HCT116 (cell line): ENCODE data around the gene ATP8B4. TPM values are rescaled to one million over a fixed set of nuclear protein-coding genes. Genes with fewer than 3 reads are reported as not detected.

Experiments
- ATAC-seq: fragments of 200-7000 bp; cut with Tn5 transposase; 2 replicates; pipeline ENCODE4 v1.9.1; 2020; ENCODE audit warnings: mild to moderate bottlenecking, moderate library complexity
- BruUV-seq: library from RNA; stranded (reverse); fragments of 400-500 nt; replicated peaks from 2 replicates; lab custom pipeline; 2021; lab: Mats Ljungman, UMichigan
- CTCF ChIA-PET: fragments of 300-600 bp; sonication (Branson Sonifier 250); formaldehyde crosslinking; loops from one replicate; lab custom pipeline; 2021; ENCODE audit warnings: antibody characterized with exemption; lab: Charles Lee
- POLR2A ChIA-PET: fragments of 300-600, 350-600 bp; sonication (Branson Sonifier 250); formaldehyde crosslinking; loops from one replicate; lab custom pipeline; 2021; ENCODE audit warnings: antibody characterized with exemption; lab: Charles Lee
- RAD21 ChIA-PET, 2 experiments: fragments of 300-600 bp; sonication (Branson Sonifier 250); formaldehyde crosslinking; loops; one replicate each; lab custom pipeline; 2023; ENCODE audit warnings: low total read pairs in 2 of 2; ENCODE audit not compliant: uncharacterized antibody in 2 of 2, unreplicated experiment in 2 of 2, low non-redundant PET in 1 of 2; lab: Charles Lee
- DNase-seq: peaks from one replicate; pipeline ENCODE4 v3.0.0-alpha.2; 2010; ENCODE audit warnings: low read depth, low spot score
- H2AFZ ChIP-seq: fragments of 200-600 bp; shearing (Covaris generic), sonication (generic); 2 replicates; pipeline ENCODE4 v1.6.1; 2017; ENCODE audit warnings: low read depth, mixed run types, mixed read lengths, antibody characterized with exemption, low read length; ENCODE audit not compliant: poor library complexity, severe bottlenecking
- H3K27ac ChIP-seq: 2 replicates; pipeline ENCODE4 v1.5.1; 2012; ENCODE audit warnings: low read depth, low read length
- H3K27me3 ChIP-seq: fragments of 200-600 bp; sonication (generic); 2 replicates; pipeline ENCODE4 v1.6.1; 2016; ENCODE audit warnings: mixed run types, low read length, mixed read lengths; ENCODE audit not compliant: insufficient read depth
- H3K36me3 ChIP-seq, 2 experiments: fragments of 200-500 bp in 1 of 2; fragments of 200-600 bp in 1 of 2; sonication (Bioruptor generic) in 1 of 2; sonication (generic) in 1 of 2; 2 replicates each; pipeline versions ENCODE4 v1.5.1 to v1.6.1; 2014 to 2016; ENCODE audit warnings: low read length in 2 of 2, inconsistent platforms in 1 of 2, mixed read lengths in 1 of 2, mixed run types in 1 of 2; ENCODE audit not compliant: insufficient read depth in 2 of 2, control insufficient read depth in 1 of 2
- H3K4me1 ChIP-seq, 2 experiments: fragments of 200-600 bp in 1 of 2; sonication (generic) in 1 of 2; 2 replicates each; pipeline versions ENCODE4 v1.5.1 to v1.6.1; 2012 to 2017; ENCODE audit warnings: low read length in 2 of 2, inconsistent platforms in 1 of 2, mild to moderate bottlenecking in 1 of 2, mixed read lengths in 1 of 2, mixed run types in 1 of 2, moderate library complexity in 1 of 2; ENCODE audit not compliant: insufficient read depth in 2 of 2, control insufficient read depth in 1 of 2
- H3K4me2 ChIP-seq: fragments of 200-600 bp; sonication (generic); 2 replicates; pipeline ENCODE4 v1.6.1; 2017; ENCODE audit warnings: mixed run types, low read length, mixed read lengths
- H3K4me3 ChIP-seq, 2 experiments: fragments of 200-600 bp in 1 of 2; sonication (generic) in 1 of 2; replicated peaks in 1 of 2; 2 replicates each; pipeline ENCODE4 v1.5.1; 2011 to 2016; ENCODE audit warnings: low read length in 2 of 2, control low read depth in 1 of 2, low read depth in 1 of 2, mild to moderate bottlenecking in 1 of 2, mixed read lengths in 1 of 2, mixed run types in 1 of 2
- H3K79me2 ChIP-seq: fragments of 200-600 bp; sonication (generic); 2 replicates; pipeline ENCODE4 v1.6.1; 2017; ENCODE audit warnings: mild to moderate bottlenecking, mixed run types, low read length, moderate library complexity, mixed read lengths; ENCODE audit not compliant: insufficient read depth
- H3K9ac ChIP-seq: fragments of 200-600 bp; sonication (generic); 2 replicates; pipeline ENCODE4 v1.6.1; 2016; ENCODE audit warnings: low read length, mixed read lengths
- H3K9me2 ChIP-seq: fragments of 200-600 bp; sonication (generic), shearing (Covaris generic); 2 replicates; pipeline ENCODE4 v1.6.1; 2017; ENCODE audit warnings: mixed run types, mild to moderate bottlenecking, moderate library complexity; ENCODE audit not compliant: insufficient read depth
- H3K9me3 ChIP-seq, 2 experiments: fragments of 200-500 bp in 1 of 2; fragments of 200-600 bp in 1 of 2; sonication (Bioruptor generic) in 1 of 2; sonication (generic) in 1 of 2; 2 replicates each; pipeline ENCODE4 v1.6.1; 2014 to 2017; ENCODE audit warnings: low read length in 2 of 2, mixed read lengths in 2 of 2, inconsistent platforms in 1 of 2, low read depth in 1 of 2, mild to moderate bottlenecking in 1 of 2, mixed run types in 1 of 2, moderate library complexity in 1 of 2; ENCODE audit not compliant: control insufficient read depth in 1 of 2, insufficient read depth in 1 of 2
- H4K20me1 ChIP-seq: fragments of 200-600 bp; sonication (generic), shearing (Covaris generic); 2 replicates; pipeline ENCODE4 v1.6.1; 2017; ENCODE audit warnings: mixed run types, mild to moderate bottlenecking, moderate library complexity; ENCODE audit not compliant: insufficient read depth
- EGR1 ChIP-seq: IDR thresholded peaks from 2 replicates; pipeline ENCODE4 v1.6.1; 2012; ENCODE audit warnings: low read depth
- JUND ChIP-seq: IDR thresholded peaks from 2 replicates; pipeline ENCODE4 v1.6.1; 2012
- MAX ChIP-seq: IDR thresholded peaks from 2 replicates; pipeline ENCODE4 v1.6.1; 2012
- POLR2A ChIP-seq: IDR thresholded peaks from 2 replicates; pipeline ENCODE4 v1.7.0; 2011; ENCODE audit warnings: borderline replicate concordance; ENCODE audit not compliant: insufficient read depth, insufficient read length; ENCODE audit errors: extremely low read depth
- POLR2AphosphoS5 ChIP-seq: IDR thresholded peaks from 2 replicates; pipeline ENCODE4 v1.6.1; 2011; ENCODE audit warnings: mild to moderate bottlenecking, low read depth, low read length, moderate library complexity
- SIN3A ChIP-seq: IDR thresholded peaks from 2 replicates; pipeline ENCODE4 v1.6.1; 2012; ENCODE audit warnings: low read depth
- SP1 ChIP-seq: IDR thresholded peaks from 2 replicates; pipeline ENCODE4 v1.6.1; 2012; ENCODE audit warnings: low read depth
- TCF7L2 ChIP-seq: IDR thresholded peaks from 2 replicates; pipeline ENCODE4 v1.7.0; 2011; ENCODE audit warnings: borderline replicate concordance, inconsistent platforms; ENCODE audit not compliant: insufficient read depth, insufficient read length; ENCODE audit errors: extremely low read depth
- ZFX ChIP-seq: fragments of 450-650 bp; IDR thresholded peaks from 2 replicates; pipeline ENCODE4 v1.6.1; 2017
- ZNF274 ChIP-seq: fragments of 200-500 bp; sonication (Bioruptor generic); IDR thresholded peaks from 2 replicates; pipeline ENCODE4 v1.6.1; 2014; ENCODE audit warnings: mild to moderate bottlenecking, low read depth, low read length, inconsistent platforms
- intact Hi-C: fragments of 100-400 bp; cut with micrococcal nuclease; formaldehyde crosslinking; loops from 2 replicates; pipeline ENCODE4 v1.10.0; 2022
- total RNA-seq: library from RNA; stranded (reverse); gene quantifications from one replicate; pipeline ENCODE4 v1.2.1, GENCODE V29; 2021; ENCODE audit not compliant: unreplicated experiment
- TF ChIP-seq, protein P1 (sequence below), 3 experiments: fragments of 200-600 bp in 1 of 3; sonication (generic) in 1 of 3; IDR thresholded peaks in 2 of 3; conservative IDR thresholded peaks in 1 of 3; 2 replicates each; pipeline ENCODE4 v1.5.1; 2012 to 2017; ENCODE audit warnings: low read depth in 2 of 3, low read length in 2 of 3, antibody characterized with exemption in 1 of 3, borderline replicate concordance in 1 of 3, control low read depth in 1 of 3, mild to moderate bottlenecking in 1 of 3, mixed read lengths in 1 of 3, mixed run types in 1 of 3, moderate library complexity in 1 of 3; ENCODE audit not compliant: insufficient read depth in 1 of 3
- TF ChIP-seq, protein P2 (sequence below): IDR thresholded peaks from 2 replicates; pipeline ENCODE4 v1.6.1; 2012
- TF ChIP-seq, protein P3 (sequence below): IDR thresholded peaks from 2 replicates; pipeline ENCODE4 v1.6.1; 2011; ENCODE audit warnings: mild to moderate bottlenecking, low read length, moderate library complexity; ENCODE audit not compliant: insufficient replicate concordance; ENCODE audit errors: extremely low read depth

Gene ATP8B4
- total RNA-seq, 1 experiment from 2014 or later, result 0.25 TPM

GRCh38 chr15:49926740-49927139 lies 192.3 kb downstream of the ATP8B4 start:
- no peak for DNase-seq
- CTCF ChIA-PET, result no interaction called here
- no peak for ATAC-seq
- Histone ChIP-seq H3K27ac (no peak overlapping the region), H4K20me1 (no peaks in the 10 kb centered on the region), H3K9ac (no peak overlapping the region), H3K27me3 (no peaks in the 10 kb centered on the region), H3K9me2 (no peaks in the 10 kb centered on the region), H3K4me2 (no peak overlapping the region), H3K36me3 (no peaks in the 10 kb centered on the region), H3K9me3 (no peaks in the 10 kb centered on the region), H3K4me1 (no peaks in the 10 kb centered on the region), H3K79me2 (no peaks in the 10 kb centered on the region), H2AFZ (no peak overlapping the region), H3K4me3 (no peak overlapping the region)
- BruUV-seq, result no TSS peak
- TF ChIP-seq, protein P1, sequence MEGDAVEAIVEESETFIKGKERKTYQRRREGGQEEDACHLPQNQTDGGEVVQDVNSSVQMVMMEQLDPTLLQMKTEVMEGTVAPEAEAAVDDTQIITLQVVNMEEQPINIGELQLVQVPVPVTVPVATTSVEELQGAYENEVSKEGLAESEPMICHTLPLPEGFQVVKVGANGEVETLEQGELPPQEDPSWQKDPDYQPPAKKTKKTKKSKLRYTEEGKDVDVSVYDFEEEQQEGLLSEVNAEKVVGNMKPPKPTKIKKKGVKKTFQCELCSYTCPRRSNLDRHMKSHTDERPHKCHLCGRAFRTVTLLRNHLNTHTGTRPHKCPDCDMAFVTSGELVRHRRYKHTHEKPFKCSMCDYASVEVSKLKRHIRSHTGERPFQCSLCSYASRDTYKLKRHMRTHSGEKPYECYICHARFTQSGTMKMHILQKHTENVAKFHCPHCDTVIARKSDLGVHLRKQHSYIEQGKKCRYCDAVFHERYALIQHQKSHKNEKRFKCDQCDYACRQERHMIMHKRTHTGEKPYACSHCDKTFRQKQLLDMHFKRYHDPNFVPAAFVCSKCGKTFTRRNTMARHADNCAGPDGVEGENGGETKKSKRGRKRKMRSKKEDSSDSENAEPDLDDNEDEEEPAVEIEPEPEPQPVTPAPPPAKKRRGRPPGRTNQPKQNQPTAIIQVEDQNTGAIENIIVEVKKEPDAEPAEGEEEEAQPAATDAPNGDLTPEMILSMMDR (IDR thresholded peaks at IDR 0.05 in 2 of 3, conservative IDR thresholded peaks at IDR 0.05 in 1 of 3; ENCODE audit: borderline replicate concordance in 1 of 3, insufficient read depth in 1 of 3, low read depth in 2 of 3, low read length in 2 of 3), result no peak
- no peak for TF ChIP-seq TCF7L2
- TF ChIP-seq JUND, result no peak
- TF ChIP-seq POLR2A, result no peak
- no peak for TF ChIP-seq ZNF274
- no peak for TF ChIP-seq EGR1
- no peak for TF ChIP-seq POLR2AphosphoS5
- TF ChIP-seq, protein P2, sequence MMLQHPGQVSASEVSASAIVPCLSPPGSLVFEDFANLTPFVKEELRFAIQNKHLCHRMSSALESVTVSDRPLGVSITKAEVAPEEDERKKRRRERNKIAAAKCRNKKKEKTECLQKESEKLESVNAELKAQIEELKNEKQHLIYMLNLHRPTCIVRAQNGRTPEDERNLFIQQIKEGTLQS, result no peak
- TF ChIP-seq, protein P3, sequence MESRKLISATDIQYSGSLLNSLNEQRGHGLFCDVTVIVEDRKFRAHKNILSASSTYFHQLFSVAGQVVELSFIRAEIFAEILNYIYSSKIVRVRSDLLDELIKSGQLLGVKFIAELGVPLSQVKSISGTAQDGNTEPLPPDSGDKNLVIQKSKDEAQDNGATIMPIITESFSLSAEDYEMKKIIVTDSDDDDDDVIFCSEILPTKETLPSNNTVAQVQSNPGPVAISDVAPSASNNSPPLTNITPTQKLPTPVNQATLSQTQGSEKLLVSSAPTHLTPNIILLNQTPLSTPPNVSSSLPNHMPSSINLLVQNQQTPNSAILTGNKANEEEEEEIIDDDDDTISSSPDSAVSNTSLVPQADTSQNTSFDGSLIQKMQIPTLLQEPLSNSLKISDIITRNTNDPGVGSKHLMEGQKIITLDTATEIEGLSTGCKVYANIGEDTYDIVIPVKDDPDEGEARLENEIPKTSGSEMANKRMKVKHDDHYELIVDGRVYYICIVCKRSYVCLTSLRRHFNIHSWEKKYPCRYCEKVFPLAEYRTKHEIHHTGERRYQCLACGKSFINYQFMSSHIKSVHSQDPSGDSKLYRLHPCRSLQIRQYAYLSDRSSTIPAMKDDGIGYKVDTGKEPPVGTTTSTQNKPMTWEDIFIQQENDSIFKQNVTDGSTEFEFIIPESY, result no peak
- TF ChIP-seq ZFX, result no peak
- TF ChIP-seq MAX, result no peak
- TF ChIP-seq SIN3A, result no peak
- TF ChIP-seq SP1, result no peak
- intact Hi-C loops, result no loop called here
- POLR2A ChIA-PET, result no interaction called here
- RAD21 ChIA-PET, result no interaction called here
